ENCODE measurements around the gene SEMA5B. TPM values are rescaled to one million over a fixed set of nuclear protein-coding genes. Genes with fewer than 3 reads are reported as not detected.

SEMA5B gene
- polyA plus RNA-seq, 1 of the 3 experiments (the other 2 are of a cell fraction): 0.43 TPM

DNA sequence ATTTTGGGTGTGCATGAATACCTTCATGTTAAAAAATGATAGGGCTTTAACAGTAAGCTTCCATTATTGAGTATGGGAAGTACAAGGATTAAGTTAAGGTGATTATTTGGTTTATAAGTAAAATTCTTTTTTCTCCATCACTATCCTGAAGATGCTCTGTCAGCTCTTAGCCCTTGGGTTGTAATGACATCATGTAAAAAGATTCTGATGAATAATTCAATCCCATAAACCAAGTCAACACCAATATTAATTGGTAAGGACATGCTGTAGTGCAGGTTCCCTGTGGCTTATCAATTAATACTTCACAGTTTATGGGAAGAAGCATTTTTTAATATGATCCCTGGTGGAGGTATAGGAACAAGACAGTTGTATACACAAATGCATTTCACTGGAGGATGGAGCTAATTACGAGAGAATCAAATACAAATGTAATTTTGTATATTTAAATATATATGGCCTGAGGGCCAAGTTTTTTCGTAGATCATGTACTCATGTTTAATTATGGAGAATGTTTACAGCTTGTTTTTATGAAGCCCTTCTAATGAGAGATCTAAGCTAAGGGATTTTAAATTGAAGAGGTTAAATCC, 145.1 kb downstream of the SEMA5B start:
- no peaks in the 10 kb centered on the region for H3K9me2 ChIP-seq
- ChIA-PET CTCF (interaction anchor here (0.9 to 2.8 kb wide), 5 partner anchors 10 to 145 kb away, joined by 3 to 12 read pairs (median 4); partner anchors contain the start of gene SEMA5B), POLR2A (no interaction called here)
- TF ChIP-seq MEF2A (IDR thresholded peaks at IDR 0.05; ENCODE audit: borderline replicate concordance, low read depth): no peak
- TF ChIP-seq, protein P1, sequence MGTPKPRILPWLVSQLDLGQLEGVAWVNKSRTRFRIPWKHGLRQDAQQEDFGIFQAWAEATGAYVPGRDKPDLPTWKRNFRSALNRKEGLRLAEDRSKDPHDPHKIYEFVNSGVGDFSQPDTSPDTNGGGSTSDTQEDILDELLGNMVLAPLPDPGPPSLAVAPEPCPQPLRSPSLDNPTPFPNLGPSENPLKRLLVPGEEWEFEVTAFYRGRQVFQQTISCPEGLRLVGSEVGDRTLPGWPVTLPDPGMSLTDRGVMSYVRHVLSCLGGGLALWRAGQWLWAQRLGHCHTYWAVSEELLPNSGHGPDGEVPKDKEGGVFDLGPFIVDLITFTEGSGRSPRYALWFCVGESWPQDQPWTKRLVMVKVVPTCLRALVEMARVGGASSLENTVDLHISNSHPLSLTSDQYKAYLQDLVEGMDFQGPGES (IDR thresholded peaks at IDR 0.05; ENCODE audit: low read depth, low read length): no peak
- TF ChIP-seq YY1 (IDR thresholded peaks at IDR 0.05; ENCODE audit: low read depth): no peak
- no peak for TF ChIP-seq MXI1 (IDR thresholded peaks at IDR 0.05; ENCODE audit: low read depth, low read length)
- no peak for TF ChIP-seq FOSL2 (IDR thresholded peaks at IDR 0.05; ENCODE audit: borderline replicate concordance, low read depth)
- H3K79me2 ChIP-seq (ENCODE audit: insufficient read depth): no peaks in the 10 kb centered on the region
- H3K27ac ChIP-seq (ENCODE audit: low read depth in 2 of 2, low read length in 1 of 2): no peak overlapping the region
- WGBS (ENCODE audit: low lambda C conversion rate): 94% methylated on average over 2 of the region's 2 CpGs
- no peak overlapping the region for H3K4me2 ChIP-seq
- DNase-seq: no peak
- peaks cover 0 to 4% of the 10 kb centered on the region in 2 experiments; a peak in 1 of 4 replicates for H3K4me1 ChIP-seq (ENCODE audit: control insufficient read depth in 1 of 2, insufficient read depth in 2 of 2, low read depth in 1 of 2, low read length in 1 of 2)
- no peak overlapping the region for H3K4me3 ChIP-seq (ENCODE audit: low read depth in 2 of 2, low read length in 1 of 2)
- H4K20me1 ChIP-seq (ENCODE audit: insufficient read depth): no peaks in the 10 kb centered on the region
- H3K27me3 ChIP-seq (ENCODE audit: insufficient read depth): no peaks in the 10 kb centered on the region
- no peak overlapping the region for H3K9ac ChIP-seq
- H3K9me3 ChIP-seq: no peaks in the 10 kb centered on the region
- H2AFZ ChIP-seq (ENCODE audit: low read depth): no peak overlapping the region
- H3K36me3 ChIP-seq (replicated peaks in 1 of 2; ENCODE audit: control insufficient read depth in 1 of 2, insufficient read depth in 2 of 2, low read length in 1 of 2): peaks cover 0 to 12% of the 10 kb centered on the region in 2 experiments
- H3F3A ChIP-seq (replicated peaks; ENCODE audit: insufficient read depth): no peaks in the 10 kb centered on the region

DNA sequence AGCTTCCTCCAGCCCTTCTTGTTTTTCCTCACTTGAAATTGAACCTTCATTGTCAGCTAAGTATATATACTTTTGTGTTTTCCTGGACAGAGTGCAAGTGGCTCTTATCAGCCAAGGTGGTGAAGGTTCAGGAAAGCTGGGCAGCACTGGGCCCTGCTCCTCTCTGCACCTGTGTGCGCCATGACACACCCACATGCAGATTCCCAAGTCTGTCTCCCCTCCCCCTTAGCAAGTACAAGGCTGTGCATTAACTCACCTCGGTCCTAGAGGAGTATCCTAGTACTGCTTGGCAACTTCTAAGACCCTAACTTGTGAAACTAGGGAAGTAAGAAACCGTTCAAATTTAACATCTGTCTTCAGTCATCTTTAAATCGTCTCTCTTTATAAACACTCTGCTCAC, 146.9 kb downstream of the SEMA5B start:
- Histone ChIP-seq H3K4me1 (ENCODE audit: control insufficient read depth in 1 of 2, insufficient read depth in 2 of 2, low read depth in 1 of 2, low read length in 1 of 2) (no peaks in the 10 kb centered on the region; a peak in 2 of 4 replicates), H4K20me1 (ENCODE audit: insufficient read depth) (no peaks in the 10 kb centered on the region), H3K36me3 (replicated peaks in 1 of 2; ENCODE audit: control insufficient read depth in 1 of 2, insufficient read depth in 2 of 2, low read length in 1 of 2) (peaks cover 0 to 12% of the 10 kb centered on the region in 2 experiments), H2AFZ (ENCODE audit: low read depth) (no peak overlapping the region), H3K27me3 (ENCODE audit: insufficient read depth) (no peaks in the 10 kb centered on the region), H3K4me2 (no peak overlapping the region), H3K27ac (ENCODE audit: low read depth in 2 of 2, low read length in 1 of 2) (no peak overlapping the region), H3F3A (replicated peaks; ENCODE audit: insufficient read depth) (no peaks in the 10 kb centered on the region), H3K4me3 (ENCODE audit: low read depth in 2 of 2, low read length in 1 of 2) (no peak overlapping the region), H3K9me3 (no peaks in the 10 kb centered on the region), H3K9ac (no peak overlapping the region), H3K9me2 (no peaks in the 10 kb centered on the region), H3K79me2 (ENCODE audit: insufficient read depth) (no peaks in the 10 kb centered on the region)
- TF ChIP-seq MXI1 (IDR thresholded peaks at IDR 0.05; ENCODE audit: low read depth, low read length) (no peak), RXRA (IDR thresholded peaks at IDR 0.05; ENCODE audit: borderline replicate concordance, low read depth) (no peak), YY1 (IDR thresholded peaks at IDR 0.05; ENCODE audit: low read depth) (no peak), POLR2AphosphoS5 (IDR thresholded peaks at IDR 0.05; ENCODE audit: low read depth, low read length) (no peak)
- TF ChIP-seq, protein P2, sequence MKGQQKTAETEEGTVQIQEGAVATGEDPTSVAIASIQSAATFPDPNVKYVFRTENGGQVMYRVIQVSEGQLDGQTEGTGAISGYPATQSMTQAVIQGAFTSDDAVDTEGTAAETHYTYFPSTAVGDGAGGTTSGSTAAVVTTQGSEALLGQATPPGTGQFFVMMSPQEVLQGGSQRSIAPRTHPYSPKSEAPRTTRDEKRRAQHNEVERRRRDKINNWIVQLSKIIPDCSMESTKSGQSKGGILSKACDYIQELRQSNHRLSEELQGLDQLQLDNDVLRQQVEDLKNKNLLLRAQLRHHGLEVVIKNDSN (IDR thresholded peaks at IDR 0.05; ENCODE audit: borderline replicate concordance, low read depth): no peak
- DNase-seq: no peak
- ChIA-PET CTCF (interaction anchor here (0.8 to 1.8 kb wide), 2 partner anchors 9 to 133 kb away, joined by 3 to 5 read pairs; no protein-coding TSS in a partner anchor), POLR2A (no interaction called here)
- WGBS (ENCODE audit: low lambda C conversion rate): 81% methylated on average over 4 of the region's 4 CpGs

DNA sequence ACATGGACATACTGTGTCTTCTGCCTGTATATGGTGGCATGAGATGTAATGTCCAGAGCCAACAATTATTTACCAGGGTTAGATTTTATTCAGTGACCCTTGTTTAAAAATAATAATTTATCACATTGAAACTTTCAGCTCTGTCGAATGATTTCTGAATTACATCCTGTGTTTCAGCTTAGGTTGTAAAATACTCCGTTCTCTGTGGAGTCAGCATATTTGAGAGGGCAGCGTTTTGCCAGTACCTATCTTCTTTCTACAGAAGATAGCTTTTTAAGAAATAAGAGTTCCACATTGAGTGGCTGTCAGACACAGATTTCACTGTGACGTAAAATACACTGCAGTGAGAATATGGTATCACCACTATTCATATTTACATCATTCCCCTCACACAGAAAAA, 147.4 kb downstream of the SEMA5B start:
- CTCF ChIA-PET: interaction anchor here (0.8 to 1.8 kb wide), 2 partner anchors 10 to 134 kb away, joined by 3 to 5 read pairs; no protein-coding TSS in a partner anchor
- no peak overlapping the region for H2AFZ ChIP-seq (ENCODE audit: low read depth)
- POLR2A ChIA-PET: no interaction called here
- H3K9me3 ChIP-seq: no peaks in the 10 kb centered on the region
- no peaks in the 10 kb centered on the region for H3F3A ChIP-seq (replicated peaks; ENCODE audit: insufficient read depth)
- H3K4me2 ChIP-seq: no peak overlapping the region
- no peaks in the 10 kb centered on the region for H3K27me3 ChIP-seq (ENCODE audit: insufficient read depth)
- no peaks in the 10 kb centered on the region for H3K9me2 ChIP-seq
- no peaks in the 10 kb centered on the region; a peak in 2 of 4 replicates for H3K4me1 ChIP-seq (ENCODE audit: control insufficient read depth in 1 of 2, insufficient read depth in 2 of 2, low read depth in 1 of 2, low read length in 1 of 2)
- 99% methylated on average over 4 of the region's 4 CpGs for WGBS (ENCODE audit: low lambda C conversion rate)
- H3K4me3 ChIP-seq (ENCODE audit: low read depth in 2 of 2, low read length in 1 of 2): no peak overlapping the region
- no peak overlapping the region for H3K27ac ChIP-seq (ENCODE audit: low read depth in 2 of 2, low read length in 1 of 2)
- no peak overlapping the region for H3K9ac ChIP-seq
- no peaks in the 10 kb centered on the region for H4K20me1 ChIP-seq (ENCODE audit: insufficient read depth)
- no peak for DNase-seq
- H3K36me3 ChIP-seq (replicated peaks in 1 of 2; ENCODE audit: control insufficient read depth in 1 of 2, insufficient read depth in 2 of 2, low read length in 1 of 2): peaks cover 0 to 12% of the 10 kb centered on the region in 2 experiments
- no peaks in the 10 kb centered on the region for H3K79me2 ChIP-seq (ENCODE audit: insufficient read depth)
- TF ChIP-seq MEF2A (IDR thresholded peaks at IDR 0.05; ENCODE audit: borderline replicate concordance, low read depth) (no peak), TCF12 (IDR thresholded peaks at IDR 0.05) (no peak), FOSL2 (IDR thresholded peaks at IDR 0.05; ENCODE audit: borderline replicate concordance, low read depth) (no peak), SMC3 (IDR thresholded peaks at IDR 0.05; ENCODE audit: low read depth, low read length) (no peak), TAF1 (IDR thresholded peaks at IDR 0.05; ENCODE audit: borderline replicate concordance, low read depth, low read length) (no peak), CHD2 (IDR thresholded peaks at IDR 0.05; ENCODE audit: low read length, partially characterized antibody) (no peak), POLR2AphosphoS5 (IDR thresholded peaks at IDR 0.05; ENCODE audit: low read depth, low read length) (no peak), YY1 (IDR thresholded peaks at IDR 0.05; ENCODE audit: low read depth) (no peak), EP300 (IDR thresholded peaks at IDR 0.05; ENCODE audit: borderline replicate concordance in 1 of 2, low read depth in 1 of 2, low read length in 1 of 2) (no peak), EZH2phosphoT487 (IDR thresholded peaks at IDR 0.05; ENCODE audit: borderline replicate concordance, low read depth) (no peak), RAD21 (IDR thresholded peaks at IDR 0.05; ENCODE audit: low read length) (no peak), GATA2 (CRISPR knock-in tag; IDR thresholded peaks at IDR 0.05) (no peak)
- TF ChIP-seq, protein P3, sequence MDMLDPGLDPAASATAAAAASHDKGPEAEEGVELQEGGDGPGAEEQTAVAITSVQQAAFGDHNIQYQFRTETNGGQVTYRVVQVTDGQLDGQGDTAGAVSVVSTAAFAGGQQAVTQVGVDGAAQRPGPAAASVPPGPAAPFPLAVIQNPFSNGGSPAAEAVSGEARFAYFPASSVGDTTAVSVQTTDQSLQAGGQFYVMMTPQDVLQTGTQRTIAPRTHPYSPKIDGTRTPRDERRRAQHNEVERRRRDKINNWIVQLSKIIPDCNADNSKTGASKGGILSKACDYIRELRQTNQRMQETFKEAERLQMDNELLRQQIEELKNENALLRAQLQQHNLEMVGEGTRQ (IDR thresholded peaks at IDR 0.05; ENCODE audit: borderline replicate concordance, low read depth, low read length): no peak
- TF ChIP-seq, protein P2 (IDR thresholded peaks at IDR 0.05; ENCODE audit: borderline replicate concordance, low read depth): no peak
